ENCODE measurements around the gene TYMP.

Gene TYMP

DNA sequence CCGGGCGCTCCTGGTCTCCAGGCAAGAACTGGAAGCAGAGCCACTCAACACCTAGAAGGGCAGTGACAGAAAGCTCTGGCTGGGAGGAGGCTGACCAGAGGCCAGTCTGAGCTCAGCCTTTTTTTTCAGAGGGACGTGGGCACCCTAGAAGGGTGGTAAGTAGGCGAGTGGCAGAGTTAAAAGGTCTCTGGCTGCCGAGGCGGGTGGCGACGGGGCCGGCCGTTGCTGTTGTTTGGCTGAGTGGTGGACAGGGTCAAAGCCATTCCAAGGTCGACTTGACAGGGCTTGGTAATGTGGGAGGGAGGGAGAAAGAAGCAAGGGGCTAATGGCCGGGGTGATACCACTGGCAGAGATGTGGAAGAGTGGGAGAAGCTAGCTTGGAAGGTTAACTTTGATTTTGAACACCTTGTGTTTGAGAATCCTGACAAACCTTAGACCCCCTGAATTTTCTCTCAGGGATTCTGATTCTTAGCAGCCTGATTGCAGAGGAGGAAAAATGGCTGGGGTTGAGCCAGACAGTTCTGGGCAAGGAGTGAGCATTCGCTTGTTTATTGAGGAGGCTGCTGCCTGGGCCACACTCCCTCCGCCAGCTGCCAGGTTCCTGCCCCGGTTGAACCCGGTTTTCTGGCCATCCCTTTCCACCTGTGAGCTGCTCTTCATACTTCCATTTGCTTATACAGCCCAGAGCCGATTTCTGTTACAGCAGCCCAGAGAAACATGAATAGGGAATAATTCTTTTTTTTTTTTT is 33.8 kb upstream of the TYMP start:
- DNase-seq (ENCODE audit: low read depth in 2 of 2): no peak

DNA sequence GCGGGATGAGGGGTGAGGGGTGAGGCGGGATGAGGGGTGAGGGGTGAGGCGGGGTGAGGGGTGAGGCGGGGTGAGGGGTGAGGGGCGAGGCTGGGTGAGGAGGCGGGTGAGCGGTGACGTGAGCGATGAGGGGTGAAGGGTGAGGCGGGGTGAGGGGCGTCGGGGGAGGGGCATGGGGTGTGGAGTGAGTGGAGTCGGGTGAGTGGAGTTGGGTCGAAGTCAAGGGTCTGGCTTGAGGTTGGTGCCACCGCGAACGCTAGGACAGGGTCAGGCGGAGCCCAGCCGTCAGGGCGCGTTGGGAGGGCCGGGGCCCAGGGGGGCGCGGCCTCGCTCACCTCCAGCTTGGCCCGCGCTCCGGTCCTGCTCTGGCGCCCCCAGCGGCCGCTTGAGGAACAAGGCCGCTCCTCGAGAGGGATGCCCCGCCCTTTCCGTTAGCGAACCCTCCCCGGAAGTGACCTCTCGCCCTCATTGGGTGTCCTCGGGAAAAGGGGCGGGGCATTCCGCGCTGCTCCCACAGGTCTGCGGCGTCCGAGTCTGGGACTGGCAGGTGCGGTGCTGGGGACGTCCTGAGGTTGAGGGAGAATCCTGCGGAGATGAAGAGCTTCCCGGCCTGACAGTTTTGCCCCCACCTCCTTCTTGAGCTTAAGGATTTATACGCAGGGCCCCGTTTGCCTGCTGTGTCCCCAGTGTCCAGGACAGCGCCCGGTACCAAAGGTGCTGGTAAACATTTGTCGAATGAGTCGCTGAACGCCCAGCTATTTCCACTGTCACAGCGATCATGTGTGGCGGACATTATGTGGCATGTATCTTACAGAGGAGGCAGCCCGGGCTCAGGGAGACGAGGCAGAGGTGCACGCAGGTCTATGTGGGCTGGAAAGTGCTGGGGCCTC is 33.0 kb upstream of the TYMP start, which contains the start of gene SYCE3:
TSS of gene SYCE3 (minus strand) at position 397 of the 890 bp plus-strand sequence. CDS start 6,514 bp downstream, outside the sequence.
- DNase-seq (ENCODE audit: low read depth in 2 of 2): peak; percentile 92 to 93

DNA sequence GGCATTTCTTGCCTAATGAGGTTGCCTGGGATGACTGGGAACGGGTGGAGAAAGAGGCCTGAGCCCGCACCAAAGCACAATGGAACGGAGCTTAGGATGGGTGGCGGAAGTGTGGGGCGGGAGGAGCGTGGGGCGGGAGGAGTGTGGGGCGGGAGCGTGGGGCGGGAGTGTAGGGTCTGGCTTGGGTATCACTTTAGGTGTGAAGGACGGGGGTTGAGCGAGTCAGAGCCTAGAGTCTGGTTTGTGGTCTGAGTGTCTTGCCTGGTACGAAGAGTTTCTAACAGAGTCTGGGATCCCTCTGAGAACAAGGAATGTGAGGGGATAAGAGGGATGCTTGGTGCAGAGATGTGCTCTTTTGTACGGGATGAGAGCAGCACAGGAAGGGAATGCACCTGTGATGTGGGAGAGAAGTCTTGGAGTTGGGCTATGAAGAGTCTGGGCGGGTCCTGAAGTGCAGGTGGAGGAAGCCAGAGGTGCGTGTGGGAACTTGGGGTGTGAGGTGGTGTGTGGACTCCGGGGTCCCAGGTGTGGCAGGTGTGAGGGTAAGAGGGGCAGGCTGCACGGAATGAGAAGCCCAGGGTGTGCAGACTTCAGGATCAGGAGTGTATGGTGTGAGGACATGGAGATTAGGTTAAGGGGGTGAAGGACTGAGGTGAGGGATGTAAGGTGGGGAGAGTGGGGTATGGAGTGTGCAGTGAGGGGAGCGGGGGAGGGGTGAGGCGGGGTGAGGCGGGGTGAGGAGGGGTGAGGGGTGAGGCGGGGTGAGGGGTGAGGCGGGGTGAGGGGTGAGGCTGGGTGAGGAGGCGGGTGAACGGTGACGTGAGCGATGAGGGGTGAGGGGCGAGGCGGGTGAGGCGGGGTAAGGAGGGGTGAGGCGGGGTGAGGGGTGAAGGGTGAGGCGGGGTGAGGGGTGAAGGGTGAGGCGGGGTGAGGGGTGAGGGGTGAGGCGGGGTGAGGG is 31.9 kb upstream of the TYMP start:
- DNase-seq (ENCODE audit: low read depth in 2 of 2): no peak

DNA sequence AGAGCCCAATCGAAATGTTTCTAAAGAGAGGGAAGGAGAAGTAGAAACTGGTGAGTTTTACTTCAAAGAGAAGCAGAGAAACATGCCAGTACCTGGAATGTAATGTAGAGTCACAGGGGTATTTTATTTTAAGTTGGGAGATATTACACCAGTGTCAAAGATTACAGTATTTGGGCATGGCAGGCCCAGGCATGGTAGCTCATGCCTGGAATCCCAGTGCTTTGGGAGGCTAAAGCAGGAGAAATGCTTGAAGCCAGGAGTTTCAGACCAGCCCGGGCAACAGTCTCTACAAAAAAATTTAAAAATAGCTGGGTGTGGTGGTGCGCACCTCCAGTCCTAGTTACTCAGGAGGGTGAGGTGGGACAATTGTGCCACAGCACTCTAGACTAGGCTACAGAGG is 30.2 kb upstream of the TYMP start:
- no peak for DNase-seq (ENCODE audit: low read depth in 2 of 2)

DNA sequence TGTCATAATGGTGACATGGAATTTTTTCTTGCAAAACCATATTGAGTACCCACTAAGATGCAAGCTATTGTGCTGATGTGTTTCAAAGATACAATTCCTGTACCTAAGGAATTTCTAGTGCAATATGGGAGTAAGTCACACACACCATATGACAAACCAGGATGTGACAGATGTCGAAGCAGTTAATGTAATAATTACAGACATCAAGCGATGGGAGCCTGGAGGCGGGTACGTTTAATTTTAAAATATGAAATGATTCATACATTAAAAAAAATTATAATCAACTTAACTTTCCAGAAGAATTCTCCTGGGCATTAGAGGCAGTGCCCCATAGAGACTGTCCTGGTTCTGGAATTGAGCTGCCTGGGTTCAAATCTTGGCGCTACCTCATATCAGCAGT is 26.9 kb upstream of the TYMP start:
- no peak for DNase-seq (ENCODE audit: low read depth in 2 of 2)

DNA sequence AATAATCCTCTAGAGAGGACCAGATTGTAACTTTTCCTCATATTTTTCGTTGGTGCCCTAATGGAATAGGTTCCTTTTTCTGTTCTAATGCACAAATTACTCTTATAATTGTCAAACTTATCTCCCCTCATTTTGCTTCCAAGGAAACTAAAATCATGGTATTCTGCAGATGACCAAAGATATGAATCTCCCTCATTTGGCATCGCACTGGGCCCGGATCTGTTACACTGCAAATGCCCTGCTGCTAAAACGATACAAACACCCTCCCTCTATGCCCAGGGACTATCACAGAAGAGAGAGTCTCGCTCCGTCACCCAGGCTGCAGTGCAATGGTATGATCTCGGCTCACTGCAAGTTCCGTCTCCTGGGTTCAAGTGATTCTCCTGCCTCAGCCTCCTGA is 23.5 kb upstream of the TYMP start:
- no peak for DNase-seq (ENCODE audit: low read depth in 2 of 2)

DNA sequence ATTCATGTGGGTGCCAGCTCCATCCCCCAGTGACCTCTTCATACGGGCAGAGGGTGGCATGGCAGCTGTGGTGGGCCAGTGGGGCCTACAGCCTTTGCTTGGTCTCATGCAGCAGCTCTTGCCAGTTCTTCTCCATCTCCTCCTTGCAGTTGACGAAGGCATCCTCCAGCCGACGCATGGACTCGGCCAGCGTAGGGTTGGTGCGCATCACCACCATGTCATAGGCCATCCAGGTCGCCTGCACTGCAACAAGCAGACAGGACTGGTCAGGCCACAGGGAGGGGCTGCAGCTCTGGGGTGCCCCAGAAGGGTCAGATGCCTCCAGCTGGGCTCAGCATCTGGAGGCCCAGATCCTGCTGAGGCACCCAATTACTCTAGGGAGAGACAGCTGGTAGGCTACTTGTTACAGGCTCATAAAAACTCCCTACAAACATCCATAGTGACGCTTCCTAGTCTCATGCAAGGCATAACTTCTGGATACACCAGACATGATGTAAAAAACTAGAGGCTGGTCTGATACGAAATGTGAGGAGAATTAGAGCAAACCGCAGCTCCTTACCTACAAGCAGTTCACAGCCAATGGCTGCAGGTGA is 21.4 kb upstream of the TYMP start:
- DNase-seq (ENCODE audit: low read depth in 2 of 2): no peak

DNA sequence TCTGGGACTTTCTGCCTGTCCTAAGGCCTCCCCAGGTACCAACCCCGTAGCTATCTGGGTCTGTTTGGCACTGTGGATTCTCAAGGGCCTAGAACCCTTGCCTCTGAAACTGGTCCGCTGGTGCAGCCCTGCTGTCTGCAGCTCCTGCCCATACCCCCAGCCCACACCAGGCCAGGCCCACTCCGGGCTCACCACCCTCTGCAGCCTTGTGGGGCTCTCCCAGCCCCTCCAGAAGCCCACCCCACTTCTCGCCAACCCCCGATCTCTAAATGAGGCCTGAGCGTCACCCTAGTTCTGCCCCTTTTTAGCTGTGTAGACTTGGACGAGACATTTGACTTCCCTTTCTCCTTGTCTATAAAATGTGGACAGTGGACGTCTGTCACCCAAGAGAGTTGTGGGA is 20.6 kb upstream of the TYMP start:
- no peak for DNase-seq (ENCODE audit: low read depth in 2 of 2)

DNA sequence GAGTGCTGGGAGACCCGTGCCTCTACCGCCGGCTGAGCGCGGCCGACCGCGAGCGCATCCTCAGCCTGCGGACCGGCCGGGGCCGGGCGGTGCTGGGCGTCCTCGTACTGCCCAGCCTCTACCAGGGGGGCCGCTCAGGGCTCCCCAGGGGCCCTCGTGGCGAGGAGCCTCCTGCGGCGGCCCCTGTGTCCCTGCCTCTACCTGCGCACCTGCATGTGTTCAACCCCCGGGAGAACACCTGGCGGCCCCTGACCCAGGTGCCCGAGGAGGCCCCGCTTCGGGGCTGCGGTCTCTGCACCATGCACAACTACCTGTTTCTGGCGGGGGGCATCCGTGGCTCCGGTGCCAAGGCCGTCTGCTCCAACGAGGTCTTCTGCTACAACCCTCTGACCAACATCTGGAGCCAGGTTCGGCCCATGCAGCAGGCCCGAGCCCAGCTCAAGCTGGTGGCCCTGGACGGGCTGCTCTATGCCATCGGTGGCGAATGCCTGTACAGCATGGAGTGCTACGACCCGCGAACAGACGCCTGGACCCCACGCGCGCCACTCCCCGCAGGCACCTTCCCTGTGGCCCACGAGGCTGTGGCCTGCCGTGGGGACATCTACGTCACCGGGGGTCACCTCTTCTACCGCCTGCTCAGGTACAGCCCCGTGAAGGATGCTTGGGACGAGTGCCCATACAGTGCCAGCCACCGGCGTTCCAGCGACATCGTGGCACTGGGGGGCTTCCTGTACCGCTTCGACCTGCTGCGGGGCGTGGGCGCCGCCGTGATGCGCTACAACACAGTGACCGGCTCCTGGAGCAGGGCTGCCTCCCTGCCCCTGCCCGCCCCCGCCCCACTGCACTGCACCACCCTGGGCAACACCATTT is 19.3 kb upstream of the TYMP start:
- no peak for DNase-seq (ENCODE audit: low read depth in 2 of 2)

DNA sequence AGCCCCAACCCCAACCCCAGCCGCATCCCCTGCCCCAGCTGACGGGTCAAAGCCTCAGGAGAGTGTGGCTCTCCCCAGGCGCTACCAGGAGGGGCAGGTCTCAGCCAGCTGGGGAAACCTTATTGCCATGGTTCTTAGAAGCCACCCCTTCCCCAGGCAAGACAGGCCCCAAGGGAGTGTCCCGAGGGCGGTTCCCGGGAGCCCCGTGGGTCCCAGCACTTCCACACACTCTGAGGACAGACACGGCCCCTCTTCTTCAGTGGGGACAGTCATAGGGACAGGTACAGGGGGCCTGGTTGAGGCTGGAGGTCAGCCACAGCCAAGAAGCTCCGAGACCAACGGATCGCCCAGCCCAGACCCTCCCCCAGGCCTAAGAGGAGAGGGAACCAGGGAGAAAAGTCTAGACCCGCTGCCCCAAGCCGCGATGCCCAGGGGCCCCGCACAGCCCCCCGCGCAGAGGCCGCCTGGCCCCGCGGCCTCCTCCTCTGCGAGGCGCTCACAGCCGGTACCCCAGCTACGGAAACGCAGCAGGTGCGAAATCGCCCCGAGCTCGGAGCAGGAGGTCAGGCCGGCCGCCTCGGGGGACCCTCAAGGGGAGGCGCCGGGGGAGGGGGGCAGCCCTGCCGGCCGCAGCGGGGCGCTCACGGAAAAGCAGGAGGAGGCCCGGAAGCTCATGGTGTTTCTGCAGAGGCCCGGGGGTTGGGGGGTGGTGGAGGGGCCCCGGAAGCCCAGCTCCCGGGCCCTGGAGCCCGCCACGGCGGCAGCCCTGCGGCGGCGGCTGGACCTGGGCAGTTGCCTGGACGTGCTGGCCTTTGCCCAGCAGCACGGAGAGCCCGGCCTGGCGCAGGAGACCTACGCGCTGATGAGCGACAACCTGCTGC is 18.5 kb upstream of the TYMP start:
- DNase-seq (ENCODE audit: low read depth in 2 of 2): no peak

DNA sequence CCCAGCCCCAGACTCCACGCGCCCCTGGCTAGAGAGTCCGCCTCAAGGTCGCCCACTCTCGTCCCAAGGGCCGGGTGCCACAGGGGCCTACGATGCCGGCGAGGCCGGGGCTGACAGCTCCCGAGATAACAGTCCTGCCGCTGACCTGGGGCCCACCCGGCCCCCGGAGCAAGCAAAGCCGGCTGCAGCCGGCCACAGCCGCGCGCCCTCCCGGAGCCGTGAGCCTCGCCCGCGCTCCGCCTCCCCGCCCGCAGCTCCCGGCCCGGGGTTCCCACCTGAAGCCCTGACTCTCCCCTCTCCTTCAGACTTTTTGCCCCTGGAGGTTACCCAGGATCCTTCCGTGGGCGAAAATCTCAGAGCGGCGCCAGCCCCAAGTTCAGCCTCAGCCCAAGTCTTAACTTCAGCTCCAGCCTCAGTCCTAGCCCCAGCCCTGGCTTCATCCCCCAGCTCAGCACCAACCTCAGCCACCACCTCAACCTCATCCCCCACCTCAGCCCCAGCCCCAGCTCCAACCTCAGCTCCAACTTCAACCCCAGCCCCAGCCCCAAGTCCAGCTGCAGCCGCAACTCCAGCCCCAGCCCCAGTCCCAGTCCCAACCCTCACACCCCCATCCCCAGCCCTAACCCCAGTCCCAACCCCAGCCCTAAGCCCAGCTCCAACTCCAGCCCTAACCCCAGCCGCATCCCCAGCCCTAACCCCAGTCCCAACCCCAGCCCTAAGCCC is 17.6 kb upstream of the TYMP start:
- no peak for DNase-seq (ENCODE audit: low read depth in 2 of 2)

DNA sequence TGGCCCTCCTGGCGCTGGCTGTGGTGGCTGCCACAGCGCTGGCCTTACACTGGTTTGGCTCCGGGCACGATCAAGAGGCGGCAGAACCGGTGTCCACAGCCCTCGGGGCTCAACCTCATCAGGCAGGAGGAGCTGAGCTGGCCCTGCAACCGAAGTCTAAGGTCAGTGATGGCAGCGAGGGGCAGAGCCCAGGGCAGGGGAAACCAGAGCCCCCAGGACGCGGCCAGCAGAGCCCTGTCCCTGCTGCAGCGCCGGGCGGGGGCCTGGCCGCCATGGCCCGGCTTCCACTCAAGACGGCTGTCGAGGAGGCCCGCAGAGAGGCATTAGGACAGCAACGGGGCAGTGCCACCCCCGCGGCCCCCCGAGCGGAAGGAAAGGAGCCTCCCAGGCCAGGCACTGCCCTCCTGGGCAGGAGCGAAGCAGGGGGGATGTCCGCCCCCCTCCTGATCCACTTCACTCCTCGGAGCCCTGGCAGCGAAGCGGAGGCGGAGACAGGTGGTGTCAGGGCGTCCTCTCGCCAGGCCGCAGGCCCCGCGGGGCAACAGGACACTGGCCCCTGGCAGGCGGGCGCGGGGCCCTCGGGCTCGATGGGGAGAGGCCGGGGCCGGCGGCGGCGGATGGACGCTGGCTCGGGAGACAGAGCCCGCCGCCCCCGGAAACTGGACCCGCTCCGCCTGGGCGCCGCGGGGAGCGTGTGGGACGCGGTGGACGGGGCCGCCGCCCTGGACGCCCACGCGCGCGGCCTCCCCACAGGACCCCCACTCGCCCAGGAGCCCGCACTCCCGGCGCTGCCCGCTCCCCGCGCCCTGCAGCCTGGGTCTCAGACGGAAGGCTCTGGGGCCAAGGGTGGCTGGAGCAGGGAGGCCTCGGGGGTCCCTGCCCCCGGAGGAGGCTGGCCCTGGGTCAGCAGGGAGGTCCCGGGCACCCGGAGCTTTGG is 16.8 kb upstream of the TYMP start:
- DNase-seq (ENCODE audit: low read depth in 2 of 2): no peak

DNA sequence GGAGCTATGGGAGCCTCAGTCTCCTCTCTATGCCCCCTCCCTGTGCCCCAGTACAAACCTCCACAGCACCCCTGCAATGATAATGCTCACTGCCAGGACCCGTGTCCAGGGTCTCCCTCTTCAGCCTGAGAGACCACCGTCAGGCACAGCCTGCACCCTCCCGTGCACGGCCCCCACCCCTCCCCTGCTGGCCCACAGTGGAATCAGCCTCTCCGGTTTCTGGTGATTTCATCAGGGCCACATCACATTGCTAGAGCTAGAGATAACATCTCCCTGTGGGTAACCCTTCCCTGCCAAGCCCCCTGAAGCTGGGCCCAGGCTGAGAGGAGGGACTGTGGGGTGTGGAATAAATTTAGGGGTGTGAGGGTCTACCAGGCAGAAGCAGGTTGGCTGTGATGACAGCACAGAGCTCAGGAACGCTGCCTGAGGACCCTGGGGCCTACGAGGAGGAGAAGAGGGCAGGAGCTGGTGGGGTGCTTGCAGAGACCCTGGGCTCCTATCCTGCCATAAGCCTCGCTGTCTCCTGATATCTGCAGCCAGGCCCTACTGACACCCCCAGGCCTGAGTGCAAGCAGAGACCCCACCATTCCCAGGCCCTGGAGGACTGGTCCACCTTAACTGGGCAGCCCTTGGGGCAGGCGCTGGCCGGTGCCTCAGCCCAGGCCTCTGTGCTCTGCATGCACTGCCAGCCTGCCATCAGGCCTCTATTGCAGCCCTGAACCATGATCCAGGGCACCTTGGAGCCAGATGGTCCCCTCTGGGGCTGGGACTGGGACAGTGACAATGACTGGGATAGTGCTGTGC is 15.9 kb upstream of the TYMP start, which contains the start of gene KLHDC7B:
TSS of gene KLHDC7B (plus strand) at position 378 of the 804 bp plus-strand sequence. CDS start at position 723, 345 bp downstream.
- DNase-seq (ENCODE audit: low read depth in 2 of 2): no peak

DNA sequence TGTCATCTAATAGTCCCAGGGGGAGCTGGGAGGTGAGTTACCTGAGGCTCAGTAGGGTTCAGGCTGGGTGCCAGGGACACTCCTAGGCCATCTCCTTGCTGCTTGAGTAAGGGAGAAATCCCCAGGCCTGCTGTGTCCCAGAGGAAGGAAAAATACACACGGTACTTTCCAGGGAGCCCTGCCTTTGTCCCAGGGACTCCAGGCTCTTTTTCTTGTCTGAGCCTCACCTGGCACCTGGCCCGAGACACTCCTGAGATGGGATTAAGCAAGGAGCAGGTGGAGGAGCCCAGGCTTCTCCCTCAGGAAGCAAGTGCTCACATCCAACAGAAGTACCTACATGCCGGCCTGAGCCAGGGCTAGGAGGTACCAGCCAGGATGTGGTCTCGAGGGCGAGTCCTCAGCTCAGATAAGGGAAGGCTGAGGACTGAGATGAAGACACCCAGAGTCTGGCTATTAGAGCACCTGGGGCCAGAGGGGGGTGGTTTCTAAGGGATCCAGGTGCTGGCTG is 15.0 kb upstream of the TYMP start:
- no peak for DNase-seq (ENCODE audit: low read depth in 2 of 2)

DNA sequence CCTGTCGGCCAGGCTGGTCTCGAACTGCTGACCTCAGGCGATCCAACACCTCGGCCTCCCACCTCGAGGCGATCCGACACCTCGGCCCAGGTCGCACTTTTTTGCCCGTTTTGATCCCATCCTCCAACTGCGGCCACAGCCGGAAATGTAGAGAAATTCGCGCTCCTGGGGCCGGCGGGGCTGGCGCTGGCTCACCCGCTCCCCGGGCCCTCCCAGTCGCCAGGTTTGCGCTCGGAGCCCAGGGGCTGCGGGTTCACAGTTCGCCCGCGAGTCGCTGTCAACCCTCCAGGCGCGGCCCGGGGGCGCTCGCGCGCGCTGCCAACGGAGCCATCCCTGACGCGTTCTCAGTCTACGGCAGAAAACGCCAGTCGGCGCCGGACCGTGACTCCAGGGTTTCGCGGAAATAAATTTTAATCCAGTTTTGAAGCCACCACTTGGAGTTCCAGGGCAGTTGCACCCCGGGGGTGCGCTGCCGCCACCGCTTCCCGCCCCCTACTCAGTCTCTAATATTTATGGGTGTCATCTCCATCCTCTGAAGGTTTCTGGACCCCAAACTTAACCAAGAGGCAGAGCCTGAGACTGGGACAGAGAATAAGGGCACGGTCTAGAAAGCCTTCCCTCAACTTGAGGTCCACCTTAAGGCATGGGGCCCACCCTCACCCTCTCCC is 14.4 kb upstream of the TYMP start:
- DNase-seq (ENCODE audit: low read depth in 2 of 2): peak; percentile 69 to 70

DNA sequence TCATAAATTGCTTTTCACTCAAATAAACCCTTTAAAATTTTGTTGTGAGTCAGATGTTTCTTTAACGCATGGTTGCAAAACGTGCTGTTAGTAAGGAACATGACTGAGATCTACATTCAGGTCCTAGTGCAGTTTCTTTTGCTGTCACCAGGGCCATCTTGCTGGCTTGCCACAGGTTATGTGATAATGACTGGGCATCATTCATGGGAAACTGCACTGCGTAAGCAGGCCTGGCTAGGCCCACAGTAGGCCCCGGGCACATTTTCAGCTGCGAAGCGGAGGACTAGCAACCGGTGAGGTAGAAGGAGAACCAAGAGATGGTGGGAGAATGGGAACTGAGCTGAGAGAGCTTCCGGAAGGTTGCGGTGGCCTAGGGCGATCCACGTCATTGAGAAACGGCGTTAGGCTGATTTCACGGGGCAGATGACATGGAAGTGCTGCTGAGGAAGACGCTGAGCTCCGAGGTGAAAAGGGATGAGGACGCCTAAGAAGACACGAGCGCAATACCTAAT is 12.7 kb upstream of the TYMP start:
- no peak for DNase-seq (ENCODE audit: low read depth in 2 of 2)

Data from activated CD8-positive, alpha-beta memory T cell treated with anti-CD3 and anti-CD28 coated beads for 4 hours (primary cell).